ENCODE data around the gene LRRC49.

The LRRC49 gene

DNA sequence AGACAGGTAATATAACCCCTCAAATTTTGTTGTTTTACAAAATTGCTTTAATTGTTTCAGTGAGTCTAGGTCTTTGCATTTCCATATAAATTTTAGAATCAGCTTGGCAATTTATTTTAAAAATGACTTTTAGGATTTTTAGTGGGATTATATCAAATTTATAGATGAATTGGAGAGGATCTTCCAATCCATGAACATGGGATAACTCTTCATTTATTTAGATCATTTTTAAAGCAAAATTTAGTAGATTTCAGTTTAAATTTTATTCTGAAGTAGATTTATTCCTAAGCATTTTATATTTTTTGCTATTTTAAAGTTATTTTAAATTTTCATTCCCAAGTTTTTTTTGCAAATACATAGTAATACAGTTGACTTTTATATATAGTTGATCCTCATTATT is 164.5 kb downstream of the LRRC49 start:
- DNase-seq: no peak

DNA sequence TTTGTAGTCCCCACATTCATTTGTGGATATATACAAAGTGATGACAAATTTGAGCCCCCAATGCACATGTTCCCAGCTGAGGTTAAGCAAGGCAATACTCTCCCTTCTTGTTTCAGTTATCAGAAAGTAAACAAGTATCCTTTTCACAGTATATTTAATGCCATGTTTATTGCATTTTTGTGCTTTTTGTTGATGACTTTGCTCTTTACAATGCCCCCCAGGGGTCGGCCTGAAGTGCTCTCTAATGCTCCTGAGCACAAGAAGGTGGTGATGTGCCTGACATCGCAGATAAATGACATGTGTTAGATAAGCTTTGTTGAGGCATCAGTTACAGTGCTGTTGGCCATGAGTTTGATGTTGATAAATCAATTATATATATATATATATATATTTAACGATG is 165.0 kb downstream of the LRRC49 start:
- DNase-seq: no peak

DNA sequence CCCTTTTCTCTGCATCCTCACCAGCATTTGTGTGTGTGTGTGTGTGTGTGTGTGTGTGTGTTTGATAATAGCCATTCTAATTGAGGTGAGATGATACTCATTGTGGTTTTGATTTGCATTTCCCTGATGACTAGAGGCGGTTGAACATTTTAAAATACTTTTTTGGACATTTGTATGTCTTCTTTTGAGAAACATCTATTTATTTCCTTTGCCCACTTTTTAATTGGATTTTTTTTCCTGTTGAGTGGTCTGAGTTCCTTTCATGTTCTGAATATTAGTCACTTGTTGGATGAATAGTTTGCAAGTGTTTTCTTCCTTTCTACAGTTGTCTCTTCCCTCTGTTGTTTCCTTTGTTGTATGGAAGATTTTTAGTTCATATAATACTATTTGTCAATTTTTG is 168.4 kb downstream of the LRRC49 start:
- no peak for DNase-seq

DNA sequence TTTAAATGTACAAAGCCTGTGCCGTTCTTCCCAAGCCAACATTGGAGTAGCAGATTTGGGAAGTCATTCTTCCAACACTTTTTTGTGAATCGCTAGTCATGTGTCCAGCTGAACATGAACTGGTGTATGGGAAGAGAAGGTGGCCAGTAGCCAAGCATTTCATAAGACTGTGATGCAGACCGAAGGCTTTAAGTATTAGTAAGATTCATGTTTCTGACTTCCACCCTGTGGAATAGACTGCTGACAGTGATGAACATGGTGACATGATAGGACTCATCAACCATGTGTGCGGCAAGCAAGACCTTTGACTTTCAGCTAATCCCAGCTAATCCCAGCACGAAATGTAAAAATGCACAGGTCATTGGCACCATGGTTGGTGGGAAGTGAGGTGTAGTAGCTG is 174.4 kb downstream of the LRRC49 start:
- DNase-seq: no peak

DNA sequence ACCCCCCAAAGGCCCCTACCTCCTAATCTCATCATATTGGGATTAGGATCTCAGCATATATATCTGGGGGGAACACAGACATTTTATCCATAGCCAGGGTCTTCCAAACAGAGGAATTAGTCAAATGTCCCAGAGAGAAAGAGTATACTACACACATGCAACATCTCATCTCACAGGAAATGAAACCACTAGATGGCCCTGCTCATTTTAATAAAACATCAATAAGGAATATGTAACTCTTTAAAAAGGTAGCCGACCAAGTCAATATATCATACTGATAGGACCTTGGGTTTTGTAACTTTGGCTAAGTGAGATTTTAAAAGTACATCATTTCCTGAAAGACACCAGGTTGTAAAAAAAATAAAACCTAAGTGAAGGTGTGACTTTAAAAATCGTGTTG is 177.1 kb downstream of the LRRC49 start:
- no peak for DNase-seq

DNA sequence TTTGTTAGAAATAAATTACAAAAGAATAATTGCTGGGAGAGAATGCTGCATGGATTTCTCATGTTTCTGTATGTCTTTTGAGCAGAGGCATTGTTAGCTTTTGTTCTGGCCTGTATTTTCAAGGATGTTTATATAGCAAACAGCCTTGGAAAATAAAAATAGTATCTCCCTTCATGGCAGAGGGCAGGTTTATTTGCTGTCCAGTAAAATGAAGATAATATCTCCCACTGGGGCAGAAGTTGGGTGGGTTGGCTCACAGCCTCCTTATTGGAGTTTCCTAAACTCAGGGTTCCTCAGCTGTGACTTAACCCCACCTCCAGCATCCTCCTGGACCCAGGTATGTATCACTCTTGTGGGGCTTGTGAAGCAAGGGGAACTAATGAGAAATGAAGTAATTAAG is 178.9 kb downstream of the LRRC49 start:
- DNase-seq: no peak

DNA sequence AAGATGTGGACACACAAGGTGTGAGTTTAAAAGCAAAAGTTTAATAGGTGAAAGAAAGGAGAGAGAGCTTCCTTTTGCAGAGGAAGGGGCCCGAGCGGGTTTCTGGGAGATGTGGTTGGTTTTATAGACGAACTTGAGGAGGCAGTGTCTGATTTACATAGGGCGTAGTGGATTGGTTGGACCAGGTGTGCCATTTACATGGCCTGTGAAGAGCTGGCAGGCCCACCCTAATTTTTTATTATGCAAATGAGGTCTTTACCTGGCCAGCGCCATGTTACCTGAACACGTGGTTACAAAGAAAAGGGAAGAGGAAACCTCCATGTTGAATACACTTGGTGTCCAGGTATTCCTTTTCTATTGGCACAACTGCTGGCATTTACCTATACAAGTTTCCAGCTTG is 179.8 kb downstream of the LRRC49 start:
- DNase-seq: no peak

DNA sequence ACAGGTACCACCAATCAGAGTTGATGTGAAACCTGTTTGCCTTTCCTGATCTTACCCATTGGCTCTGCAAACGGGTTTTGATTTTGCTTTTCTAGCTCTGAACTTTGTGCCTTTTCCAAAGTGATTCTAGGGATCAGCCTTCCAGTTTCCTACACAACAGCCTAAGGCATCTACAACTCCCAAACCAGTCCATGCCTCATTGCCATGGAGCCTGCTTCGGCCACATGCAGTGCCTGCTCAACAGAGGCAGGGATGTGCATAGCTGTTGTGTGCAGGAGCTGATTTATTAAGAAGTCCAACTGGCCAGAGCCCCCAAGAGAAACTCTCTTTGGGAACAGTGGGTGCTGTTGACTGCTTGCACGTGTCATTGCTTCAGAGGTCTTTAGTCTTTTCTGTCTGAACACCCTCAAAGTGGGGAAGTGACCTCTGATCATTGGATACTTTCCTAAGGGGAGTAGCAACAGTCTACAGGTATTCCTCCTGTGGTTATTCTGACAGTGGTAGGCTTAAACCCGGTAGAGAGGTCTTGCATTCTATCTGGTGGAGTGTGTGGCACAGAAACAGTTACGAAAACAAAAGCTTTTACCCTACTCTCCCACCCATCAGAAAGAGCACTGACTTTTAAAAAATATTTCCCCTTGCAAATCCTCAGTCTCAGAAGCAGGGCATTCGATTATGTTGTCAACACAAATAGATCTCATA is 186.0 kb downstream of the LRRC49 start:
- no peak for DNase-seq

DNA sequence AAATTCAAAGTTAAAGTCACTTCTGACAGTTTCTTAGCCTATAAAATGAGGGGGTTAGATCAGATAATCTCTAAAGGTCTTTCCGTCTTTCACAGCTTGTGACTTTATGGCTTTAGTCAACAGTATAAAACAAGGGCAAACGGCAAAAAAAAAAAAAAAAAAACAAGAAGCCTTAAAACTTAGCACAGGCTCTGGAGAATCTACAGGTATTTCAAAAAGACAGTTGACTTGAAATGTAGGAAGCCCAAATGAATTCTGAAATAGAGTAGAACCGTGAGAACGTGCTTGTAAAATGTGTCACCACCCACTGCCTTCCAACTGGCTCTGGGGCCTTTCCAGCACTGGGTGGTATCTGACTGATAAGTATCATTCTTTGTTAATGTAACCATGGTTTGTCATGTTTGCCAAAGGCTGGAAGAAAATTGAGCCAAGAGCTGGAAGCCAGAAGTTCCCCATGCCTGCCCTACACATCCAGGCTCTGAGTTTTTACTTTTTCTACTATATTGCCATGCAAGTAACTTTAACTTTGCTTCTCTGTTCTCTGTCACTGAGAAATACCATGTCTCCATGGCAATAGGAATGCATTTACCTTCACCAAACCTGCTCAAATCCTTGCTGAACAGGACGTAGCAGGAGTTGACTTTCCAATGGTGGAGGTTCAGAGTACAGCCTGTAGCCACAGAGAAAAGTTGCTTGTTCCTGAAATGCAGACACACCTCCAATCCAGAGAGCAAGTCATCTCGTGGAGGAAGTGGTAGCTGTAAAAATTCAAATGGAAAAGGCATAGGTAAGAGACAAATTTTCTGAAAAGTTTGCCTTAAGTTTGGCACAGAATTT is 186.8 kb downstream of the LRRC49 start:
- DNase-seq: no peak

DNA sequence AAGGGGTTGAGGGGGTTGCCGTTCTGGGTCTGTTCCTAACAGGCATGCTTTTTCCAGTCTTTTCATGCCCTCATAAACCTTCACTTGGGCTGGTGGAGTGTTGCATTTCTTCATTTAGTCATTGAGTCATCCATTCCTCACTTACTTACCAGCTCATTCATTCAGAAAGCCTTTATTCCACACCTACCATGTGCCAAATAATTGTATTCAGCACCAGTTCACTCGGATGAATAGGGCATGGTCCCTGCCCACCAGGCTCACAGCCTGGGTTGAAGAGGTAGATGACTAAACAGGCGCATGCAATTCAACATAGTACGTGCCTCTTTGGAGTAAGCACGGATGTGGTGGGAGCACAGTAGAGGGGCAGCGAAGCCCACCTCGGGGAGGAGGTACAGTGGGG is 187.5 kb downstream of the LRRC49 start:
- DNase-seq: no peak

DNA sequence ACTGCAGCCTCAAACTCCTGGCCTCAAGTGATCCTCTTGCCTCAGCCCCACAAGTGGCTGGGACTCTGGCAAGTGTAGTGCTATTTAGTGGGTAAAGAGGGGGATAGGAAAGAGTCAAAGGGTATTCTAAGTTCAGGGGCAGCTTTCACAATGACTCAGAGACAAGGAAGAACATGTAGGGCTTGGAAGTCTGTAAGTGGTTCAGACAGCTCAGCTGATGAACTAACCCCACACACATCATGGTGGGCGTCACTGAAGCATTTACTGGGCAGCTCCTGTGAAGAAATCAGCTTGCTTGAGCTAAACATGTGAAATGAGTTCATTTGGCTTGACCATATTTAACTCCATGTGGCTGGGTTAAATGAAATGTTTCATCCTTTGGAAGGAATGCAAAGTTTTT is 188.1 kb downstream of the LRRC49 start:
- no peak for DNase-seq

DNA sequence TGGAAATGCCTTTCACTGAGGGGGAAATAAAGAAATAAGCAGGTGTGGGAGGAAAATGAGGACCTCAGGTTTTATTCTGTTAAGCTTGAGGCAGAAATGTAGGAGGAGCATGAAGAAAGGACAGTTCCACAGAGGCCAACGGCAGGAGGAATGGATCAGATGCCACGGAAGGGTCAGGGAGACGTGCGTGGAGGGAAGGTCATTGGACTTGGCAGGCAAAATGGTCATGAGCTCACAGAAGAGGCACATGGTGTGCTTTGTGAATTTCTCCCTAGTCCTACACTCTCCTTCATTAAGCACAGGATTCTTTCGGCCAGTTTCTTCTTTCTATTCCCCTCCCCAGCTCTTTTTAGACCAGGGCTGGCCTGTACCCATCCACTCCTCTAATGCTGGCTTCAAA is 190.2 kb downstream of the LRRC49 start:
- no peak for DNase-seq

DNA sequence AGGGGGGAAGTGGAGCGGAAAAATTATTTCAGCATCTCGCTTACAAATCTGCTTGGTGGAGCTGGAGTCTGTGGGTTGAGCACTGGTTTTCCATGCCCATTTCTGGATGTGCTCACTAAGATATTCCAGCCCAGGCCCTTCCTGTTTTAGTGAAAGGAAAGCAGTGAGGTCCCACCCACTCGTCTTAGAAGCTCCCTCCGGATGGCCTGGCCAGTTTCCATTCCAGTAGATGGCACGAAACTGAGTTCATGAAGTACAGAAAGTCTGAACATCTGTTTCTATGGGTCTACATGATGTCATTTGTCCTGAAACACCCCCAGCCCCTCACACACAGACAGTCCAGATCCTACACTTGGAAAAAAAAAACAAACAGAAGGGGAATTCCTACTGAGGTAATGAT is 190.7 kb downstream of the LRRC49 start:
- DNase-seq: no peak

DNA sequence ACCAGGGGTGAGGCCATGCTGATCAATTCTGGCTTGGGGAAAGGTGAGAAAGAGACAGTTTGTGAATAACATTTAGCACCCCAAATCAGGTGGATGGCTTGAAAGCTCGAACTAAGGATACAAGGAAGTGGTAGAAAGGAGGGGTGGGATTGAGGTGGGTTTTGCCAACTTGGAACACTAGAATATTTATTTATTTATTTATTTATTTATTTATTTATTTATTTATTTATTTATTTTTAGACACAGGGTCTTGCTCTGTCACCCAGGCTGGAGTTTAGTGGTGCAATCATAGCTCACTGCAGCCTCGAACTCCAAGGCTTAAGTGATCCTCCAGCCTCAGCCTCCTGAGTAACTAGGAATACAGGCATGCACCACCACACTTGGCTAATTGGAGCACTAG is 191.6 kb downstream of the LRRC49 start:
- no peak for DNase-seq

DNA sequence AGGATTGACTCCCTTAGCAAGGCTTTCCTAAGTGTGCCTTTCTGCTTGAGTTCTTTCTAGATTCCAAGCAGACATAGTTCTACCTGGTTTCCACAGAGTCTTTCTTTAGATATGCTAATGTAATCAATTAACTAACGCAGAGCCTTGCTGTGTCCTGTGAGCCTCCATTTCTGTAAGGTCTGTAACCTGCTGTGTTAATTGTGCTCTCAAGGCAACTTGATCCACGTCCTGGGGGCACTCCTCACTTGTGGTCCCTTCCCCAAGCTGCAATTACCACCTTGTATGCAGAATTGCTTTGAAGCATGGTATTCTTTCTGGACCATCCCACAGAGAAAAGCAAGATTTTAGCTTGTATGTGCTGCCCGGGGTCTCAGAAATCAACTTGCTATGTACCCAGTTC is 193.2 kb downstream of the LRRC49 start:
- no peak for DNase-seq

DNA sequence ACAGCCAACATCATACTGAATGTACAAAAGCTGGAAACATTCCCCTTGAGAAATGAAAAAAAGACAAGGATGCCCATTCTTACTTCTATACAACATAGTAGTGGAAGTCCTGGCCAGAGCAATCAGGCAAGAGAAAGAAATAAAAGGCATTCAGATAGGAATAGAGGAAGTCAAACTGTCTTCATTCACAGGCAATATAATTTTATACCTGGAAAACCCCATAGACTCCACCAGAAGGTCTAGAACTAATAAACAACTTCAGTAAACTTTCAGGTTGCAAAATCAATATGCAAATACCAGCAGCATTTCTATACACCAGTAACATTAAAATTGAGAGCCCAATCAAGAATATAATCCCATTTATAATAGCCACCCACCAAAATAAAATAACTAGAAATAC is 195.5 kb downstream of the LRRC49 start:
- DNase-seq: no peak

DNA sequence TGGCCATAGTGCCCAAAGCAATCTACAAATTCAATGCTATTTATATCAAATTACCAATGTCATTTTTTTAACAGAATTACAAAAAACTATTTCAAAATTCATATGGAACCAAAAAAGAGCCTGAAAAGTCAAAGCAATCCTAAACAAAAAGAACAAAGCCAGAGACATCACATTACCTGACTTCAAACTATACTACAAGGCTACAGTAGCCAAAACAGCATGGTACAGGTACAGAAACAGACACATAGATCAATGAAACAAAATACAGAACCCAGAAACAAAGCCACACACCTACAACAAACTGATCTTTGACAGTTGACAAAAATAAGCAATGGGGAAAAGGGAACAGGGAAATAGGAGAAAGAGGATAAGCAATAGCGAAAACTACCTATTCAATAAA is 196.1 kb downstream of the LRRC49 start:
- no peak for DNase-seq

DNA sequence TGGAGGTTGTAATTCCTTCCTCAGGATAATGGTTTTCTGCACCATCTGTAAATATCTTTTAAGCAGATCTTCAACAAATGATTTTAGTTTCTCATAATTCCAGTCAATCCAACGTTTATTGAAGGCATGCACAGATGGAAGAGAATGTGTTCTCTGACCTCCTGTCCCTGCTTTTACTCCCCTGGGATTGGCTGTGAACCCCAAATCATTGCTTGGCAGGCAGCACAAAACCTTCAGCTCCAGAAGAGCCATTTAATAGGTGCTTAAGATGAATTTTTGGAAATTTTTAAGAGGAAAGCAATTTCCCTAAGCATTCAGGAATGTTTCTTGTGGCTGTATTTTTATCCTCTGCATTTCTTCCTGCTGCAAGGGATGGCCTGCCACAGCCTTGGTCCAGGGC is 197.2 kb downstream of the LRRC49 start:
- DNase-seq: no peak

DNA sequence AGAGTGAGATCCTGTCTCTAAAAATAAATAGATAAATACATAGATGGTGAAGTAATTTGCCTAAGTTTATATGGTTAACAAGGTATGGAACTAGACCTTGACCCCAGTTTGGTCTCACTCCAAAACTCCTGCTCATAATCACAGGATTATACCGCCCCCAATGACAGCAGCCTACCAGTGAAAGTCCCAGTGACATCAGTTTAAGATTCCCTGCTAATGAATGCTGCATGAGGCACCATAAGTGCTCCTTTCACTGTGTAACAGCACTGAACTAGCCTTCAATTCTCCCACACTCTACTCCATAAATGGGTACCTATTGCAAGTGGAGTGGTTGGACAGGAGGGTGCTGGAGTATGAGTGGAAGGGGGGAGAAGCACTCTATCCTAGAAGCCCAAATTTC is 199.0 kb downstream of the LRRC49 start:
- no peak for DNase-seq

DNA sequence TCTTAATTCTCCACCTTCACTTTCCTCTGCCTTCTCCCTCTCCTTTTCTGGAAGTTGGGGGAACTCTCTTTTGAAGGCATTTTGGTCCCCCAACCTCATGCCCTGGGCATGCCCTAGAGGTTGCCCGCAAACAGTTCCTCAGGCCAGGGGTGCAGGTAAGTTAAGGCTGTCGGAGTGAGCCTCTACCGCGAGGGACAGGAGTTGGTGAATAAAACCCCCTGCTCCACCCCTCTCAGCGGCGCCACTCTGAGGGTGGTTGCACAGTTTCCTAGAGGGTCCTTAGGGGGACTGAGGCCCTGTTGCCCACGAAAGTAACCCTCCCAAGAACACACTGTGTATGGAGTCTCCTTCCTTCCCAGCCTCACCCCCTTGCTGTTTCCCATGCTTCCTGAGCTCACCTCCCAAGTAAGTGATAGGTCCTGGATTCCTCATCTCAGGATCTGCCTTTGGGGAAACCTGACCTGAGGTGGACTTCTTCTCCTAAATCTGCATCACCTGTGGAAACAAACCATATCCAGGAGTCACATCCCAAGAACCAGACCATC is 199.5 kb downstream of the LRRC49 start:
- no peak for DNase-seq

DNA sequence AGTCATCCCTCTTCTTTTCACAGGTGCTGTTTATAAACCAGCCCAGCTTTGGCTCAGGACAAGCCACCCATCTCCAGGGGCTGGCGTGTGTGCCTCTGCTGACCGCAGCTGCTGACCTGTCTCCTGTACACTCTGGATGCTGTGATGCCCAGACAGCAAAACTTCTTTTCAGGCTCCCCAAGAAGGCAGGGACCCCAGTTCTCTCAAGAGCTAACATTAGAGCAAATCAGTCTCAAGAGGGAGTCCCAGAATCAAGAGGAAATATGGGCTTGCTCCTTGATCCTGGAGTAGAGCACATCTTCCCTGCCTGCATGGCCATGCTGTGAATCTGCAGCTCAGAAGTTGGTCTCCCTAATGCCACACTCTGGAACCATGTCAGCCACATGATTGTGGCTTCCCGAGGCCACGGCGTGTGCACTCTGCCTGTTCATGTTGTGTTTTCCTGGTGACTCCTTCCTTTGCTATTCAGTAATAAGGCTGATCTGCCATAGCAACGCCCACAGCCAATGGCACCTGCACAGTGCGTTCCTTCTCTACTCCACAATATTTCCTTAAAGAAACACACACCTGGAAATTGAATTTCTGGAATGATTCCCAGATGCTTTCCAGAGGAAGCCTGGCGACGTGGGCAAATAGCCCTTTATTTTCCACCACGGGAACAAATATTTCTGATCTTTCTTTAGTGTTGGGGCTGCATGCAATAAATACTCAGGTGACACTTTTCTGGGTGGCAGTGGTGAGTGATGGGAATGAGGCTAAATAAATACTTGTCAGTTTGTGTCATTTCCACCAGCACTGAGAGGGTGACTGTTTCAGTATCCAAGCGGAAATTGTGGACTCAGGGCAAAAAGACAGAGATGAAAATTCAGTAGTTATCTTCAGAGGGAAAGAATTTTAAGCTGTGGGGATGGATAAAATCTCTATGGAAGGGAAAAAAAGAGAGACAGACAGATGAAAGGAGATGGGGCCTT is 200.7 kb downstream of the LRRC49 start:
- no peak for DNase-seq

DNA sequence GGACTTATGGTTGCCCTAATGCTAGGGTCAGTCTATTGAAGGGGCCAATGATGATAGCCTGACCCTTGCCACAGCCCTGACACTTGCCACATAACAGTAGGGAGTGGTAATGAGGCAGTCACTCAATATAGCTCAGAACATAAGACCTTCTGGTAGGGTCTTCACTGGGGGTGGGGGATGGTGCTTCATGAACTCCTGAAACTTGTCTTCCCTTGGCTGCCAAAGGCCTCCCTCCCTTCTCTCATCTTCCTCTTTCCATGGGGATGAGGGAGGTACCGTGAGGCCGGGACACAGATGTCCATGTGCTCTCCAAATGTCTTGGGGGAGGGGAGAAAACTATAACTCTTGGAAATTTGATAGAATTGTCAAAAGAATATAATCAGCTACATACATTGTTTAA is 201.5 kb downstream of the LRRC49 start:
- DNase-seq: no peak

DNA sequence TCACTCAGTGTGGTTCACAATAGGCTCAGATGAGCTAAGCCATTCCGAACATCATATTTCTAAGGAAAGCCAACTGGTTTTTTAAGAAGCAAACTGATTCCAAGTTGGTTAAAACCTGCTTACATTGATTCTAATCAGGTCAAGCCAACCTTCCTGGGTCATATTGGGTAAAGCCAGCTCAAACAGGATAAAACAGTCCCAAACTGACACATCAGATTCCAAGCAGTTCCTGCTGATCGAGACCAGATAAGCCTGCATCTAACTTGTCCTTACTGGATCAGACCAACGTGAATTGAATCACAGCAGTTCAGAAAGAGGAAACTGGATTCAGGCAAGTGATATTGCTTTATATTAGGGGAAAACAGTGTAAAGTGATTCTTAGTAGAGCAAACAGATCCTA is 204.1 kb downstream of the LRRC49 start:
- no peak for DNase-seq
